ENCODE results near the gene CCDC85A.

CCDC85A gene

DNA sequence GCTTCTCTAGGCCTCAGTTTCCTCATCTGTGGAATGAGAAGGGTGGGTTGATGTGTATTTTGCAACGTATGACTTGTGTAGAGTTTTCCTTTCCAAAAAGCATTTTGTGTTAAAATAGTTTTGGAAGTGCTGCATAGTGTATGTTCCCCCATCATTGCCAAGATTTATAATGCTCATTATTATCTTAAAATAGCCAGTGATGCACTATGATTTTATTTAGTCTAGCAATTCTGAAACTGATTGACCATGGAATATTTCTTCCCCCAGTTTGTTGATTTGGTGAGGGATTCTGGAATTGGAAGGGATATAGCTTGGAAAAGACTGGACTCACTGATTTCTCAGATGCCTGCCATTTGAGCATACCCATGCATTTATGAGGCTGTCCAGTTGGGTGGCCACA, 130.6 kb downstream of the CCDC85A start:
- no peak for DNase-seq

- no peak for DNase-seq
Observed at GRCh38 chr2:56314796-56315195, 131.0 kb downstream of the CCDC85A start.

DNA sequence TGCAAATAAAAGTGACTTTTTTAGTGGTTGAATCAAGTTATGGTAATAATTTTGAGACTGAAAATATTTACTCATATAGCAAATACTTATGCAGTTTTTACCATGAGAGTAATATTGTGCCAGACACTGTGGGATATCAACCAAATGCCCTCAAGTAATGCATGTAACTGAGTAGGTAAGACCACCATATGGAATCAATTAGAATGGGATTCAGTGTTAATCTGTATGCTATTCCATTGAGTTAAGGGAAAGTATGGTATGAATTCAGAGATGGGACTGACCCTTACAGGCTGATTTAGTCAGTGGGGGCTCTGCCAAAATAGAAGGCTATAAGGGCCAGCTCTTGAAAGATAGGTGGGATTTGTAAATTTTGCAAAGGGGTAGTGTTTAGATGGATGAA, 131.6 kb downstream of the CCDC85A start:
- DNase-seq = no peak

DNA sequence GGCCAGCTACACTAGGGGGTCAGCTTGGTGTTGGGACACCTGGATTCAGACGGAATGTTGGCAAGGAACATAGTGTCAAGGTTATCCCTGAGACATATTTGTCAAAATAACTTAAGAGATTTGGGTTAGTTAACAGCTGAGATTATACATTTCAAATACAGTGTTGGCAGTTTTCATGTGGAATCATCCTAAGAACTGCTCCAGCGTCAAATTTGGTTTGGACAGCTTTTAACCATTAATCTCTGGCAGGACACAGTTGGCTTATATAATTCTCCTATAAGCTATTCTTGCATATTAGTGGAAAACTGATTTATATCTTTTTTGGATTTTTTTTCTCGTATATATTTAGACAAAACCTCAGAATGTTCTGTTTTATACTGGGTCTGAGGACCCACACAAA, 132.2 kb downstream of the CCDC85A start:
- no peak for DNase-seq

DNA sequence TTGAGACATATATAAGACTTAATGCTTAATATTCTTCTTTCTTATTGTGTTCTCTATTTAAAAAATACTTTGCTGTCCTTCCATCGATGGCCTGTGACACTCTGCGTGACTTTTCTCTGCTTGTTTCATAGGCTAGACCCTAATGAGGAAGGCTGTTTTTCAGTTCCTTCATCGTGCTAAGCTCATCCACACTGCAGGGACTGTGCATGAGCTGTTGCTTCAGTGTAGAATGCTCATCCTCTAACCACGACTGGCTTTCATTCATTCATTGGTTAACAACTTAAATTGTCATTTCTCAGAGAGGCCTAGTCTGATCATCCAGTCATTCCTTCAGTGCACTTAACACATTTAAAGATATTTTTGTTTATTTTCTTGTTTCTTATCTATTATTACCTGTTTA, 134.4 kb downstream of the CCDC85A start:
- no peak for DNase-seq

DNA sequence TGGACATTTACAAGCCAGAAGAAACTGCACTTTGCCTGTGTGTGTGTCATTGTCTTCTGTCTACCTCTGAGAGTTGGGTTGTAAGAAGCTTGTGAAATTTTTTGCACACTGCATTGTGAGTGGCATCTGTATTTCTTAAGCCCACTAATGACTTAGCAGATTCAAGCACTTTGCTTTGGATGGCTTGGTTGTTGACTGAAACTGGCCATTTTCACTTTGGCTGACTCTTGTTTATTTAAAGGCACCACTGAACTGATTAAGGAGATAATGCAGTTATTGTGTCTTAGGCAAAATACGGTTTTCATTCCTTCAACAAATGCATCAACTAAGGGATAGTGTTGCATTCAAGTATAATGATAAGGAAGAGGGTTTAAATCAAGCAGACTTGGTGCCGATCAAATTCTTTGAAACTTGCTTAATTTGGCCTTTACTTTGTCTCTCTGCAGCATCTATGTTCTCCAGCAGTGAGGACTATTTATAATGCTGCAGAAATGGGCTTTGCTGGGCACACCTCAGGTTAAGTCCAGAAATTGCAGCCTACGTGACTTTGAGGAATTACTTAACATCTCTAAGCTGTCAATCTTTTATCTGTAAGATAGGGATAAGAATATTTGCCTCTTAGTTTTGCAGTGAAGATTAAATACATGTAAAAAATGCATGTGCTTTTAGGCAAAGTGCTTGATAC, 142.0 kb downstream of the CCDC85A start:
- DNase-seq = no peak

DNA sequence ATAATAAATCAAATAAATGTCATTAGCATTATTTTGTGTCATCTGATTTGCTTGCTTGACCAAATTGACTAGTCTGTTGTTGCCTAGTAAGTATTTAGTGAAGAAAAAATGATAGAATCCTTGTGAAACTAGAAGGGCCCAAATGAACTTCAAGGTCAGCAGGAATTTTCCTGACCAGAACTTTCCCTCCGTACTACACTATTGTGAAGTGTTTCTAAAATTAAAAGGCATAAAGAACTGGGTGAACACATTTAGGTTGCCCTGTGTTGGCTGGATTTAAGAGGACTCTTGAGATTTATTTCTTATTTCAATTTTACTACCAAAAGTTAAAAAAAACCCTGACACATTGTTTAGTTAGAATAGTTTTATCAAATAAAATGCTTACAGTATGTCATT, 142.6 kb downstream of the CCDC85A start:
- no peak for DNase-seq

DNA sequence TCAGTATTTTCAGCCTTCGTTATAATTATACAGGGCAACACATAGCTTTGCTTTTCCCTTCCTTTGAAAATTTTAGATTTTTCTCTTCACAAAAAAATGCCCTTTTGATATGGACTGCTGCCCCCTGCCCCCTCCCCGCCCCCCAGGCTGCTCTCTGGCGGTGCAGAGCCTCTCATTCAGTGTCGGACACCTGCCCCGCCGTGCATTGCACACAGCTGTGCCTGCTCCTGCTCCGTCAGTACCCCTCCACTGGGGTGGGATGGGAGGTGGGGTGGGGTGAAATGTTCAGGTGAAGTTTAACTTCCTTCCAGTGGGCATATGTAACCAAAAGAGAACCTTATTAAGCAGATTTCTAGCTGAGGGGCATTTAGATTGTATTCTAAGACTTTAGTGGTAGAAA, 148.0 kb downstream of the CCDC85A start:
- DNase-seq = no peak

DNA sequence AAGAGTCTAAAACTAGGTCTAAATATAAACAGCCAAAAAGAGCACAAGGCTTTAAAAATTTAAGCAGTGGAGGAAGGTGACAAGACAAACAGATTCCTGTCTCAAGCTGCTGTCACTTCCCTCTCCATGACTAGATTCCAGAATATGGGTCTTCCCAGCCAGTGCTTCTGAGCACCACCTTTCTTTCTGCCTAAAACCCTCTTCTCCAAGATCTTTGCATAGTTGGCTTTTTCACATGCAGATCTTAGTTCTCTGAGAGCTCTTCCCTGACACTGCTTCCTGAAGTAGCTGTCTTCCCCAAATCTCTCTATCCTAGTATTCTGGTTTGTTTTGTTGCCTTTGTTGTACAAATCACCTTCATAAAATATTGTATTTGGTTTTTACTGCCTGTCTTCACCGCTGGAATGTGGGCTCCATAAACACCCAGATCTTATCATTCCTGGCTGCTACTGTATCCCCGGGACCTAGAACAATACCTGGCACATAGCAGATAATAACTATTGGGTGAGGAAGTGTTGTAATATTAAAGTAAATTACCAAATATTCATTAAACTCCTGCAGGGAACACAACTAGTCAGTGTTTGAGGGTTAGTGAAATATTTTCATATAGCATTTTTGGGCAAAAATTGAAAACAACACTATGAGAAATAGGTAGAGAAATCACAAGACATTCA, 150.2 kb downstream of the CCDC85A start:
- no peak for DNase-seq

GRCh38 chr2:56334622-56335021, 150.8 kb downstream of the CCDC85A start:
- DNase-seq = no peak

DNA sequence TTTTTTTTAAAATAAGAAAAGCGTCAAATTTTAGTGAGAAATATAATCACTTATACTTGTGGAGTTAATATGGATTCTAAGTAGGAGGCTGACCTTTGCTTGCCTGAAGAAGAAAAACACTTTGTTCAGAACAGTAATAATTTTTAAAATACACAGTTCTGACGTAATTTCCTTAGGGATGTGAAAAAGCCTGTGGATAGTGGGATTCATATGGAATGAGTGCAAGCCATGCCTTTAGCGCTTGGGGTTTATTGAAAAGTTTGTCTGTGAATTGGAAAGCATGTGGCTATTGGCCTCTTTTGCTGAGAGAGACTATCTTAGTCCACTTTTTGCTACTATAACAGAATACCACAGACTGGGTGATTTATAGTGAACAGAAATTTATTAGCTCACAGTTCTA, 151.3 kb downstream of the CCDC85A start:
- no peak for DNase-seq

DNA sequence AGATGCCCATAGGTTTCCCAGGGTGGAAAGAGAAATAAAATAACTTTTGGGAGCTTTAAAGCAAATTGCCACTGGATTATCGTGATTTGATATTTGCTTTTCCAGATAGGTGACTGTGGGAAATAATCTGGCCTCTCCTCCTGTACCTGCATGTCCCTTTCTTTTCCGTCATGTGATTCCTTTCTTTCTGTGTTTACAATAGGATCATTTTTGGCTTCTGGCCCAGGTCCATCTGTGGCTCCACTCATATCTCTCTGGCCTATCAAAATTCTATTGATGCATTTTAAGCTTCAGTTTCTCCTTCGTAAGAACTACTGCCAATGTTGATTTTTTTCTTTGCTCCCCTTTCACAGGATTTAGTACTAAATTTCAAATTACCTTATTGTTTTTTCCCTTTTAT, 153.6 kb downstream of the CCDC85A start:
- no peak for DNase-seq

DNA sequence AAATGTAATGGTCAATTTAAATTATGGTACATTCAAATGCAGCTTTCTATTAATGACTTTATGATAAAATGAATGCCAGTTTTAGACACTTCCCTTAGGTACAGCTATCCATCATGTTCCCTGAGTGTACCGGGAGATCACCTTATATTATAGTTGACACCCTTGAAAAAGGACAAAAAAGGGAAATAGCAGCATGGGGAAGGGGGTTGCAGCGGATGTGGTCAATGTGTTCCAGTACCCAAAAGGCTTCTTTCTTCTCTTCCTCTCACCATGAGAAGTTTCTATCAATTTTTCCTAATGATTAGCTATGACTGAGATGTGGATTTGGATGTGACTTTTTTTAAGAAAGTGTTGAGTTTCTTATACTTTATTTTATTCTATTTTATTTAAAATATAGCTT, 154.4 kb downstream of the CCDC85A start:
- no peak for DNase-seq

GRCh38 chr2:56344771-56345170, 161.0 kb downstream of the CCDC85A start:
- DNase-seq = no peak

- DNase-seq = no peak
Observed at GRCh38 chr2:56347881-56348280, 164.1 kb downstream of the CCDC85A start.

GRCh38 chr2:56348392-56349210, 164.8 kb downstream of the CCDC85A start:
- no peak for DNase-seq

DNA sequence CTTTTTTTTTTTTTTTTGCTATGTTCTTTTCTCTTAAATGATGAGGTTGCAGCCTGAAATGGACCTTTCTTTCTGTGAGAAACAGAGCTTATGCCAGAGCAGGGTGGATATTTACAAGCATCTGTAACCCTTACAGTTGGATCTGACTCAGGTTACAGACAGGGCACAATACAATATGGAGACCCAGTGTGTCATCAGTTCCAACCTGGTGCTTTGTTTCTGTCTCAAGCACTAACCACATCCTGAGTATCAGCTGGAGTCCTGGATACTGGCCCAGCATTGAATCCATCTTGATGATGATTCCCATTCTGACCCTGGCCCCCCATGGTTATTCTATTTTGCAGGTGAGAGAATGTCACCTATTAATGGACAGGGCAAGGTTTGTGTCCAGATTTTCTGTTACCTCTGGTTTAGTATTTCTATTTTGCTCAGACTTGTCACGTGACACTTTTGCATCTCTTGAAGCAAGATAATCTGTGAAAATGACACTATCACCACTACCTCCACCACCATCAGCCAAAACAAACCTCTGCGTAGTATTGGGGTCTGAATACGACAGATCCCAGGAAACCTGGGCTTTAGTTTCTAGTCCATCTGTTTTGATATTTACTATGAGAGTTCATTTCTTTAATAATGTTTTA, 174.0 kb downstream of the CCDC85A start:
- no peak for DNase-seq

DNA sequence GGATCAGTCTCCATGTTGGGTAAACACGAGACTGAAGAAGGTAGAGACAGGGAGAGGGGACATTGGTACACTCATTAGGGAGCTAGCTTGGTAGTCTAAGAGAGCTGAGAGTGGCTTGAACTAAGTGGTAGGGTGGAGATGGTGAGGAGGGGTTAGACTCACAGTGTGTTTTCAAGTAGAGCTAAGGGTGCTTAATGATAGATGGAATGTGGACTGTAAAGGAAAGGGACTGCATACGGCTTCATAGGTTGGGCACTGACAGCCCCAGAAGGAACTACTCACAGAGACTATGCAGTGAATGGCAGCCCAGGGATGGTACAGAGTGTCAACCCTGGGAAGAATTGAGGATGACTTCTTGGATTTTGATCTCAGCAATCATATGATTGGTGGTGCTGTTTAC, 178.1 kb downstream of the CCDC85A start:
- DNase-seq = no peak

DNA sequence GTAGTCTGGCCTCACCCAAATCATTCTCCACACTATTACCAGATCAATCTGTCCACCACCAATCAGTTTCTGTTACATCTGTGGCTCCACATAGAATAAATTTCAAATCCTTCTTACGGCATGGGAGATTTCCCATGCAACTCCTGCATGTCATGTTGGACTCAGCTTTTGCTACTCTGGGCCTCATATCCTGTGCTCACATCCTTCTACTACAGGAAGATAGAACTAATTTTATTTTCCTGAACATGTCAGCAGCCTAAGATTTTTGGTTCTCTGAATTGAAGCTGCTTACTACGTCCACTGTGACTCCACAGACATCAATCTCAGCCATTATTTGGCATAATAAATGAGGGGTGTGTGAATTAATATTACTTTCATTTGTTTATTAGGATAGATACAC, 181.1 kb downstream of the CCDC85A start:
- DNase-seq = no peak

- DNase-seq = no peak
Observed at GRCh38 chr2:56369316-56369715, 185.5 kb downstream of the CCDC85A start.

- DNase-seq = no peak
Observed at GRCh38 chr2:56372071-56372656, 188.4 kb downstream of the CCDC85A start.

DNA sequence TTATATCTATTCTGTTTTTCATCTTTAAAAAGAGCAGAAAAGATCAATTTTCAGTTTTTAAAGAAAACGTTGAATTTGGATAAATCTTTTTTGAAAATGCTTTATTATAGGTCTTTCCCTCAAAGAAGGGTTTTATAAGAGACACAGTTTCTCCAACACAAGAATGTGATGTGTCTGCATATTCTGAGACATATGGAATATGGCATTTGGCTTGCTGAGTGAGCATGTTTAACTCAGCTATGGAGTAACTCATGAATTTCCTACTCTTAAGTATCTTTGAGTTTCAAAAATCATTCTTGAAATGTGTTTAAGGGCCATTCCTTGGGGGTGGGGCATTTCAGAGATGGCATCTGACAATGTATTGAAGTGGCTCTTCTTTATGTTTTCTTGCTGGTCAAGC, 191.5 kb downstream of the CCDC85A start:
- no peak for DNase-seq

Measured in right forelimb (tissue), 1 donor.